Pulmonary artery endothelial cell (primary cell): Measurements from ENCODE around the gene CACTIN. TPM values are rescaled to one million over a fixed set of nuclear protein-coding genes. Genes with fewer than 3 reads are reported as not detected.
"Not testable (repeated sequence)": the region's sequence is repeated elsewhere in the genome, so short reads cannot be mapped to it uniquely, and the experiment has no call there.

Experiments
- DNase-seq: peaks from one replicate; pipeline ENCODE4 v3.0.0-alpha.2; 2011; ENCODE audit warnings: low read depth, low spot score
- total RNA-seq: library from RNA; depleted of rRNA; stranded (reverse); fragments of >200 nt; gene quantifications from 2 replicates; pipeline ENCODE4 v1.2.3, GENCODE V29; 2014

The CACTIN gene
- total RNA-seq, 1 donor from 2014 or later: 33.8 TPM

GRCh38 chr19:3663838-3664237 is 37.2 kb upstream of the CACTIN start:
- DNase-seq: no peak

- DNase-seq: no peak
Measured at GRCh38 chr19:3661284-3662238, 35.0 kb upstream of the CACTIN start.

DNA sequence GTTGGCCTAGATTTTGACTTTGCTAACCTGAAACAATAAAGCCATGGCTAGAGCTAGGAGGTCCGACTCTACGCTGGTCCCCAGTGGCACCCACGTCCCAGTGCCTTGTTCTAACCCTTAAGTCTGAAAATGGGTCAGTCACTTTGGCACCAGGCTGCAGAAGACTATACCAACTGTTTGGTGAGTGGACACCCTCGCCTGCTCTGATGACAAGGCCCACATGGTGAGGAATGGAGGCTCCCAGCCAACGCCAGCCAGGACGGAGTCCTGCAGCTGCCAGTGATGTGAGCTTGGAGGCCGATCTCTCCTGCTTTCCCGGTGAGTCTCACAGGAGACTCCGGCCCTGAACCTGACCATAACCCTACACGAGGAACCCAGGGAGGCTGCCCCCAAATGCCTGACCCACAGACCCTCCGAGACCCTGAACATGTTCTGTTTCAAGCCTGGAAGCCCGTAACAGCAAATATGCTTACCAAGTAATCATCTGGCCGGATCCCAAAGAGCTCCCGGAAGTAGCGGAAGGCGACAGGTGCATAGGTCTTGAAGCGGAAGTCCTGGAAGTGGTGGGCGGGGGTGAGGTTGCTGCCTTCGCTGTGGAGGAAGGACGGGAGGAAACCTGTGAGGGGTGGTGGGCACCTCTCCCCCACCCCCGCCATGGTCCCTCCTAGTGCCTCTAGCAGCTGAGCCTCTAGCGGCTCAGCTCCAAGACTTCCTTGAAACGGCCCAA is 34.1 kb upstream of the CACTIN start:
- no peak for DNase-seq

GRCh38 chr19:3659746-3660112 is 33.1 kb upstream of the CACTIN start:
- no peak for DNase-seq

- DNase-seq: no peak
Measured at GRCh38 chr19:3658870-3659745, 32.5 kb upstream of the CACTIN start.

- no peak for DNase-seq
Measured at GRCh38 chr19:3658004-3658869, 31.6 kb upstream of the CACTIN start.

- DNase-seq: no peak
Measured at GRCh38 chr19:3657395-3657769, 30.8 kb upstream of the CACTIN start.

DNA sequence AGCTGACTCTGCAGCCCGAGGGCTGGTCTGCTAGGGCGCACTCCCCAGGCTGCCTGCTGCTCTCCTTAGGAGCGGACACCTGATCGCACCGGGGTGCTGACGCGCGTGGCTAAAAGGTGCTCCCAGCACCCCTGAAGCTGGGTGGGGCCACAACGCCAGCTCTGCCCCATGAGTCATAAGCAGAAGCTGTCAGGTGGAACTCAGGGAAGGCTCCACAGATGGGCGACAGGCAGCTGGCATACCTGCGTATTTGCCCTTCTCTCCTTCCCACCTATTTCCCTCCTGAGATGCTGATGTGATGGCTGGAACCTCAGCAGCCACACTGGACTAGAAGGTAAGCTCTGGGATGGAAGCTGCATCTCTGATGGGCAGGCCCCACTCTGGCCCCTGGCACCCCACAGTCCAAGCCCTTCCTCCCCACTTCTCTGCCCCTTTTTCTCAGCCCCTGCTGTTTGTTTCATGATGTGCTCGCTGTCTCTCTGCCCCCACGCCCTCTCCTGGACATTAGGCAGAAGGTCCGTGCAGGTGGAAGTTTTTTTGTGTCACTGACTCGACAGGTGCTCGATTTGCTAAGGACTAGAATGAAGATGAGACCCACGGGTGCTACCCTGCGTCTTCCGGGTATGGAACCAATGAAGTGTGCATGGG is 30.3 kb upstream of the CACTIN start:
- DNase-seq: no peak

- DNase-seq: no peak
Measured at GRCh38 chr19:3656073-3656746, 29.6 kb upstream of the CACTIN start.

DNA sequence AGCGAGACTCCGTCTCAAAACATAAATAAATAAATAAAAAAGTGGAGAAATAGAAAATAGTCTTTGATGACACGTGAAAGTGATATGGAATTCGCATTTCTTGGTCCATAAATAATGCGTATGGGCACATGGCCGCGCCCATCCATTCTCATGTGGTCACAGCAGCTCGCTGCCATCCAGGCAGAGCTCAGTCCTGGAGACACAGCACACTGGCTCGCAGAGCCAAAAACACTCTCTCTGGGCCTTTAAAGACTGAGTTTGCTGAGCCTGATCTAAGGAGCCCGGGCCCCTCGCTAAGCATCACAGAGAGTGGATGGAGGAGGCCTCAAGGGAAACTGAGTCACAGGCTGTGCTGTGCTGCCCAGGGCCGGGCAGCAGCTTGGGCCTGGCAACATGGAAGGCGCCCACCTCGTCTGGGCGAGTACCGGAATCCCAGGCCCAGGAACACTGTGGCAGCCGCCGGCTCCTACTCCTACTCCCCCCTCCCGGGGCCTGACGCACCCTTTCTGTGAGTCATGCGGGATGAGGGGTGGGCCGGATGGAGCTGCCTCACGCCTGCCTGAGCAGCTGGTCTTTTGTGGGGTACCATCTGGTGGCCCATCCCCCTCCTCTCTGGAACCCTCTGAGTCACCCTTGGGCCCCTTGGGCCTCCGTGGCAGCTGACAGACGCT is 28.9 kb upstream of the CACTIN start:
- DNase-seq: peak; percentile 36

DNA sequence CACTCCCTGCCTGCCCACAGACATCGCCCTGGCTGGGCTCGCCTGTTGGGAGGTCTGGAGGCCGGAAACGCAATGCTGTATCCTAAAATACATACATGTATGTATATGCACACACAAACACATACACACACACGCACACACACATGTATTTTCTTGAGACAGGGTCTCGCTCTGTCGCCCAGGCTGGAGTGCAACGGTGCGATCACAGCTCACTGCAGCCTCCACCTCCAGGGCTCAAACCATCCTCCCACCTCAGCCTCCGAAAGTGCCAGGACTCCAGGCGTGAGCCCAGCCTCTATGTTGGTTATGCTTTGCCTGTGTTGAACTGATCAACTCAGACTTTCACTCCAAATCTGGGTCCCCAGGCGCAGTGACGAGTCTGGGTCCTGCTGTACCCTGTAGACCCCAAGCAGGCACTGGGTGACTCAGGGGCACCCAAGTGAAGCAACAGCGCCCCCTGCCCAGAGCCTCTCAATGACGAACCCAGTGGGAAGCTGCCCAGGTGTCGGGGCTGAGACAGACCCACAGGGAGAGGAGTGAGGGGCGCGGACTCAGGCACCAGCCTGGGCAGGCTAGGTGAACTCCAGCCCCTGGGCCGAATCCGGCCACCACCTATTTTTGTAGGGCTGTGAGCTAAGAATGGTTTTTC is 27.4 kb upstream of the CACTIN start:
- no peak for DNase-seq

DNA sequence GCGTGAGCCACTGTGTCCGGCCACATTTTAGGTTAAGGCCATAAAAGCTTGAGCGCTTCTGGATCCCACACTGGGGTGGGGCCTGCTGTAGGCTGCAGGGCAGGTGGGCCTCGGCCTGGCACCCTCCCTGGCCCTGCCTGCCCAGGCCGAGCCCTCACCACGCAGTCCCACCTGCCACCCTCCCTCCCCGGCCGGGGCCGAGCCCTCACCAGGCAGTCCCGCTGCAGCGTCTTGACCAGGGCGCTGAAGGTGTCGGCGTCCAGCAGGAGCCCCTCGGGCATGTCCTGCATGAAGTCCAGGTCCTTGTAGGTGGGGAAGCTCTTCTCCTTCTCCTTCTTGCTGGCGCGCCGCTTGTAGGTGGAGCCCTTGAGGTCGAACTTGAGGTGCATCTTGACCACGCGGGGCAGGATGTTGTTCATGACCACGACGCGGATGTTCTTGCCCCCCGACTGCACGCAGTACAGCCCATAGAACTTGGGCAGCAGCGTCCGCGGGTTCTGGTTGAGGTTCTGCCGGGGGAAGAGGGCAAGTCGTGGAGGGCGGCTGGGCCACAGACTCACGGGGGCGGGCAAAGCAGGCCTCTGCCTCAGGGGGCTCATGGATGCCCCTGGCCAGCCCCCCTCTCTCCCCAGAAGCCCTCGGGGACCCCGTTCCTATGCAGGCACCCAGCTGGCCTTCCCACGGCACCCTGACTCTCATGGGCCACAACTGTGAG is 26.6 kb upstream of the CACTIN start:
- DNase-seq: no peak

GRCh38 chr19:3652422-3652821 is 25.8 kb upstream of the CACTIN start:
- DNase-seq: no peak

GRCh38 chr19:3651684-3652083 is 25.1 kb upstream of the CACTIN start:
- no peak for DNase-seq

- DNase-seq: no peak
Measured at GRCh38 chr19:3649888-3650287, 23.3 kb upstream of the CACTIN start.

DNA sequence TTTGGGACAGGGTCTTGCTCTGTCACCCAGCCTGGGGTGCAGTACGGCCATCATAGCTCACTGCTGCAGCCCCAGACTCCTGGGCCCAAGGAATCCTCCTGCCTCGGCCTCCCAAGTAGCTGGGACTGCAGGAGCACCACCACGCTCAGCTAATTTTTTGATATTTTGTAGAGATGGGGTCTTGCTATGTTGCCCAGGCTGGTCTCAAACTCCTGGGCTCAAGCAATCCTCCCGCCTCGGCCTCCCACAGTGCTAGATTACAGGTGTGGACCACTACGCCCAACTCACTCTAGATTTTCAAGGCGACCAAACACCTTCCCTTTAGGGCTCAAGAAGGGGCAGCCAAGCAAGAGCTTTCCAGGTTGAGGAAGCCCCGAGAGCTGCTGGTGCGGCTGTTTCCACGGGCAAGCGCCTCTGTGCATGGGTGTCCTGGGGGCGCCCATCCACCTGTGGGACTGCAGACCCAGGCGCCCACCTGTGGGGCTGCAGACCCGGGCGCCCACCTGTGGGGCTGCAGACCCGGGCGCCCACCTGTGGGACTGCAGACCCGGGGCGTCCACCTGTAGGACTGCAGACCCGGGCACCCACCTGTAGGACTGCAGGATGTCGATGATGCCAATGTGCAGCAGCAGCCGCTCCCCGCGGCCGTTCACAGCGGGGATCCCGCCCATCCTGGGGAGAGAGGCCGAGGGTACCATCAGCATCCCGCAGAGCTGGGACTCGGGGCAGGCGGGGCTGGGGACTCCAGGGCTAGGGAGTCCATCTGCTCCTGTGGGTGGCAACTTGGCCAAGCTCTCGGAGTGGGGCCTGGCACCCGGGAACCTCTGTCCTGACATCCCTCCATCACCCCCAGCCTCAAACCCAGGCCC is 21.7 kb upstream of the CACTIN start:
- DNase-seq: no peak

- not testable (repeated sequence) for DNase-seq
Measured at GRCh38 chr19:3647102-3647501, 20.5 kb upstream of the CACTIN start.
